ENCODE measurements around the gene CCDC91.

Gene CCDC91

GRCh38 chr12:28232211-28232928, 42.1 kb downstream of the CCDC91 start:
- no peak overlapping the region for H3K9ac ChIP-seq (ENCODE audit: low read length)
- H3K36me3 ChIP-seq (ENCODE audit: control insufficient read depth, insufficient read depth, low read length) = no peaks in the 10 kb centered on the region
- H3K9me3 ChIP-seq (ENCODE audit: control insufficient read depth, insufficient read depth, low read depth, low read length) = no peaks in the 10 kb centered on the region
- no peak overlapping the region for H3K27ac ChIP-seq (ENCODE audit: low read depth, low read length)
- H3K4me1 ChIP-seq (ENCODE audit: control insufficient read depth, insufficient read depth, low read length) = no peaks in the 10 kb centered on the region
- H3K27me3 ChIP-seq (ENCODE audit: control insufficient read depth, insufficient read depth, low read length) = no peaks in the 10 kb centered on the region
- H3K4me3 ChIP-seq (ENCODE audit: low read depth, low read length) = no peak overlapping the region

GRCh38 chr12:28234444-28234843, 44.2 kb downstream of the CCDC91 start:
- no peak overlapping the region for H3K9ac ChIP-seq (ENCODE audit: low read length)
- no peak overlapping the region for H3K4me3 ChIP-seq (ENCODE audit: low read depth, low read length)
- no peaks in the 10 kb centered on the region for H3K27me3 ChIP-seq (ENCODE audit: control insufficient read depth, insufficient read depth, low read length)
- no peak overlapping the region for H3K27ac ChIP-seq (ENCODE audit: low read depth, low read length)
- H3K4me1 ChIP-seq (ENCODE audit: control insufficient read depth, insufficient read depth, low read length) = no peaks in the 10 kb centered on the region
- no peaks in the 10 kb centered on the region for H3K9me3 ChIP-seq (ENCODE audit: control insufficient read depth, insufficient read depth, low read depth, low read length)
- H3K36me3 ChIP-seq (ENCODE audit: control insufficient read depth, insufficient read depth, low read length) = no peaks in the 10 kb centered on the region

GRCh38 chr12:28235015-28235414, 44.8 kb downstream of the CCDC91 start:
- Histone ChIP-seq H3K36me3 (ENCODE audit: control insufficient read depth, insufficient read depth, low read length) (no peaks in the 10 kb centered on the region), H3K4me1 (ENCODE audit: control insufficient read depth, insufficient read depth, low read length) (no peaks in the 10 kb centered on the region), H3K9me3 (ENCODE audit: control insufficient read depth, insufficient read depth, low read depth, low read length) (no peaks in the 10 kb centered on the region), H3K27ac (ENCODE audit: low read depth, low read length) (no peak overlapping the region), H3K9ac (ENCODE audit: low read length) (no peak overlapping the region), H3K27me3 (ENCODE audit: control insufficient read depth, insufficient read depth, low read length) (no peaks in the 10 kb centered on the region), H3K4me3 (ENCODE audit: low read depth, low read length) (no peak overlapping the region)

GRCh38 chr12:28235985-28236384, 45.7 kb downstream of the CCDC91 start:
- H3K27ac ChIP-seq (ENCODE audit: low read depth, low read length) = no peak overlapping the region
- no peaks in the 10 kb centered on the region for H3K27me3 ChIP-seq (ENCODE audit: control insufficient read depth, insufficient read depth, low read length)
- no peaks in the 10 kb centered on the region for H3K9me3 ChIP-seq (ENCODE audit: control insufficient read depth, insufficient read depth, low read depth, low read length)
- H3K36me3 ChIP-seq (ENCODE audit: control insufficient read depth, insufficient read depth, low read length) = no peaks in the 10 kb centered on the region
- H3K9ac ChIP-seq (ENCODE audit: low read length) = no peak overlapping the region
- no peak overlapping the region for H3K4me3 ChIP-seq (ENCODE audit: low read depth, low read length)
- no peaks in the 10 kb centered on the region for H3K4me1 ChIP-seq (ENCODE audit: control insufficient read depth, insufficient read depth, low read length)

- H3K9me3 ChIP-seq (ENCODE audit: control insufficient read depth, insufficient read depth, low read depth, low read length) = no peaks in the 10 kb centered on the region
- H3K4me1 ChIP-seq (ENCODE audit: control insufficient read depth, insufficient read depth, low read length) = no peaks in the 10 kb centered on the region
- H3K36me3 ChIP-seq (ENCODE audit: control insufficient read depth, insufficient read depth, low read length) = no peaks in the 10 kb centered on the region
- H3K4me3 ChIP-seq (ENCODE audit: low read depth, low read length) = no peak overlapping the region
- H3K27ac ChIP-seq (ENCODE audit: low read depth, low read length) = no peak overlapping the region
- H3K9ac ChIP-seq (ENCODE audit: low read length) = no peak overlapping the region
- H3K27me3 ChIP-seq (ENCODE audit: control insufficient read depth, insufficient read depth, low read length) = no peaks in the 10 kb centered on the region
Measured at GRCh38 chr12:28237423-28237822, 47.2 kb downstream of the CCDC91 start.

GRCh38 chr12:28239918-28240317, 49.7 kb downstream of the CCDC91 start:
- Histone ChIP-seq H3K9ac (ENCODE audit: low read length) (no peak overlapping the region), H3K4me3 (ENCODE audit: low read depth, low read length) (no peak overlapping the region), H3K9me3 (ENCODE audit: control insufficient read depth, insufficient read depth, low read depth, low read length) (no peaks in the 10 kb centered on the region), H3K4me1 (ENCODE audit: control insufficient read depth, insufficient read depth, low read length) (no peaks in the 10 kb centered on the region), H3K27ac (ENCODE audit: low read depth, low read length) (no peak overlapping the region), H3K36me3 (ENCODE audit: control insufficient read depth, insufficient read depth, low read length) (no peaks in the 10 kb centered on the region), H3K27me3 (ENCODE audit: control insufficient read depth, insufficient read depth, low read length) (no peaks in the 10 kb centered on the region)

GRCh38 chr12:28240853-28241252, 50.6 kb downstream of the CCDC91 start:
- no peaks in the 10 kb centered on the region for H3K4me1 ChIP-seq (ENCODE audit: control insufficient read depth, insufficient read depth, low read length)
- no peaks in the 10 kb centered on the region for H3K36me3 ChIP-seq (ENCODE audit: control insufficient read depth, insufficient read depth, low read length)
- H3K4me3 ChIP-seq (ENCODE audit: low read depth, low read length) = no peak overlapping the region
- H3K9me3 ChIP-seq (ENCODE audit: control insufficient read depth, insufficient read depth, low read depth, low read length) = no peaks in the 10 kb centered on the region
- no peak overlapping the region for H3K27ac ChIP-seq (ENCODE audit: low read depth, low read length)
- no peaks in the 10 kb centered on the region for H3K27me3 ChIP-seq (ENCODE audit: control insufficient read depth, insufficient read depth, low read length)
- H3K9ac ChIP-seq (ENCODE audit: low read length) = no peak overlapping the region

- H3K27ac ChIP-seq (ENCODE audit: low read depth, low read length) = no peak overlapping the region
- no peak overlapping the region for H3K4me3 ChIP-seq (ENCODE audit: low read depth, low read length)
- no peaks in the 10 kb centered on the region for H3K36me3 ChIP-seq (ENCODE audit: control insufficient read depth, insufficient read depth, low read length)
- H3K4me1 ChIP-seq (ENCODE audit: control insufficient read depth, insufficient read depth, low read length) = no peaks in the 10 kb centered on the region
- H3K9ac ChIP-seq (ENCODE audit: low read length) = no peak overlapping the region
- H3K9me3 ChIP-seq (ENCODE audit: control insufficient read depth, insufficient read depth, low read depth, low read length) = no peaks in the 10 kb centered on the region
- H3K27me3 ChIP-seq (ENCODE audit: control insufficient read depth, insufficient read depth, low read length) = no peaks in the 10 kb centered on the region
Measured at GRCh38 chr12:28242129-28242495, 51.9 kb downstream of the CCDC91 start.

- Histone ChIP-seq H3K4me1 (ENCODE audit: control insufficient read depth, insufficient read depth, low read length) (no peaks in the 10 kb centered on the region), H3K4me3 (ENCODE audit: low read depth, low read length) (no peak overlapping the region), H3K27ac (ENCODE audit: low read depth, low read length) (no peak overlapping the region), H3K36me3 (ENCODE audit: control insufficient read depth, insufficient read depth, low read length) (no peaks in the 10 kb centered on the region), H3K27me3 (ENCODE audit: control insufficient read depth, insufficient read depth, low read length) (no peaks in the 10 kb centered on the region), H3K9ac (ENCODE audit: low read length) (no peak overlapping the region), H3K9me3 (ENCODE audit: control insufficient read depth, insufficient read depth, low read depth, low read length) (no peaks in the 10 kb centered on the region)
Measured at GRCh38 chr12:28242496-28243309, 52.4 kb downstream of the CCDC91 start.

GRCh38 chr12:28243310-28243633, 53.0 kb downstream of the CCDC91 start:
- H3K36me3 ChIP-seq (ENCODE audit: control insufficient read depth, insufficient read depth, low read length) = no peaks in the 10 kb centered on the region
- no peak overlapping the region for H3K27ac ChIP-seq (ENCODE audit: low read depth, low read length)
- H3K9ac ChIP-seq (ENCODE audit: low read length) = no peak overlapping the region
- no peaks in the 10 kb centered on the region for H3K4me1 ChIP-seq (ENCODE audit: control insufficient read depth, insufficient read depth, low read length)
- no peaks in the 10 kb centered on the region for H3K27me3 ChIP-seq (ENCODE audit: control insufficient read depth, insufficient read depth, low read length)
- no peaks in the 10 kb centered on the region for H3K9me3 ChIP-seq (ENCODE audit: control insufficient read depth, insufficient read depth, low read depth, low read length)
- H3K4me3 ChIP-seq (ENCODE audit: low read depth, low read length) = no peak overlapping the region

GRCh38 chr12:28247806-28248205, 57.5 kb downstream of the CCDC91 start:
- no peak overlapping the region for H3K9ac ChIP-seq (ENCODE audit: low read length)
- no peak overlapping the region for H3K27ac ChIP-seq (ENCODE audit: low read depth, low read length)
- H3K36me3 ChIP-seq (ENCODE audit: control insufficient read depth, insufficient read depth, low read length) = no peaks in the 10 kb centered on the region
- no peaks in the 10 kb centered on the region for H3K9me3 ChIP-seq (ENCODE audit: control insufficient read depth, insufficient read depth, low read depth, low read length)
- H3K27me3 ChIP-seq (ENCODE audit: control insufficient read depth, insufficient read depth, low read length) = no peaks in the 10 kb centered on the region
- H3K4me3 ChIP-seq (ENCODE audit: low read depth, low read length) = no peak overlapping the region
- H3K4me1 ChIP-seq (ENCODE audit: control insufficient read depth, insufficient read depth, low read length) = no peaks in the 10 kb centered on the region
